GM19351 (cell line): ENCODE data around the gene MAP1S.
A peak's percentile ranks its signal among the peaks of the same experiment; 100 is the strongest.
"Not testable (repeated sequence)": the region's sequence is repeated elsewhere in the genome, so short reads cannot be mapped to it uniquely, and the experiment has no call there.

Experiments used
- ATAC-seq: cut with Tn5 transposase; IDR thresholded peaks from one replicate; pipeline ENCODE4 v1.9.1; 2021; ENCODE audit warnings: mild to moderate bottlenecking, moderate library complexity; ENCODE audit not compliant: unreplicated experiment

The MAP1S gene

DNA sequence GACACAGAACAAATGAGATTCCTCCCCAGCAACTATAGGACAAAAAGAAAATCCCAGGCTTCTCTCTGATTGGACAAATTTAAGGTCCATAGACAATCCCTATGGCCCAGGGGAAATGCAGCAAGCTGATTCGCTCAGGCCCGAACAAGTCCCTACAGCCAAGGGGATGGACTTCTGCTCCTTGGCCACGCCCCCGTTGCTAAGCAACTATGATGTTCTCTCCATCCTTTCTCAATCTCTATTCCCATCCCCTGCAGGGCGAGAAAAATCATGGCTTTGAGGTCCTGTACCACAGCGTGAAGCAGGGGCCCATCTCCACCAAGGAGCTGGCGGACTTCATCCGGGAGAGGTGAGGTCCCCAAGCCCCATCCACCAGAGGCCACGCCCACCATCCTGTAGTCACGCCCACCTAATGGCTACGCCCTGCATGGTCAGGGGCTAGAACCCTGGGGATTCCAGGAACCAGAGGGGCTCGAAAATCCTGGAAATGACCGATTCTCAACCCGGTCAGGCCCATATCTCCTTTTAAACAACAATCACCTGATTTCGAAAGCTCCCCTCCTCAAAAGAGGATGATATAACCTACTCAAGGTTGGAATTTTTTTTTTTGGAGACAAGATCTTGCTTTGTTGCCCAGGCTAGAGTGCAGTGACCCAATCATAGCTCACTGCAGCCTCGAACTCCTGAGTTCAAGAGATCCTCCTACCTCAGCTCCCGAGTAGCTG, 43.4 kb downstream of the MAP1S start:
- ATAC-seq = no peak

DNA sequence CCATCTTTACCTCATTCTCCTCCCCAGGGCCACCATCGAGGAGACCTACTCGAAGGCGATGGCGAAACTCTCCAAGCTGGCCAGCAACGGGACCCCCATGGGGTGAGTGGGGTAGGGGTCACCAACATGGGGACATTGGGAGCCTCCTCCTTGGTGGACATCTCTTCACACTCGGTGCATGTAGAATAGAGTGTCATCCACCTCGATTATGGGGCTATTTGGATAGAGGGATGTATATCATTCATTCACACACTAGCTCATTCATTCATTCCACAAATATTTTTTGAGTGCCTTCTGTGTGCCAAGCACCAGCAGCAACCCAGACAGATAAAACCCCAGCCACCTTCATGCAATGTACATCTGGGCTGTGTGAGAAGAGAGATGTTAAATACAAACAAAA, 45.1 kb downstream of the MAP1S start:
- no peak for ATAC-seq

DNA sequence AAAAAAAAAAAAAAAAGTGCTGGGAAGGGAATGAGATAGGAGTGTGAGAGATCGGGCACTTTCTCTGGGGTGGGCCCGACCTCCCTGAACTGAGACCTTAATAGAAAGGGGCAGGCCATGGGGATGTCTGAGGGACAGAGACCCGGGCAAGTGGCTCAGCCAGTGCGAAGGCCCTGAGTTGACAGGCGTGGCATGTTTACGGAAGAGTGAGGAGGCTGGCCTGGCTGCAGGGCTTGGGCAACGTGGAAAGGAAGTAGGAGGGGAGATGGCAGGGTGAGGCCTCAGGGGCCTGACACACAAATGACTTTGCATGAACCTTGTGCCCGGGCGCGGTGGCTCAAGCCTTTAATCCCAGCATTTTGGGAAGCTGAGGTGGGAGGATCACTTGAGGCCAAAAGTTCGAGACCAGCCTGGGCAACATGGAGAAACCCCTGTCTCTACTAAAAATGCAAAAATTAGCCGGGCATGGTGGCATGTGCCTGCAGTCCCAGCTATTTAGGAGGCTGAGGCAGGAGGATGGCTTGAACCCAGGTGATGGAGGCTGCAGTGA, 45.9 kb downstream of the MAP1S start:
- no peak for ATAC-seq

DNA sequence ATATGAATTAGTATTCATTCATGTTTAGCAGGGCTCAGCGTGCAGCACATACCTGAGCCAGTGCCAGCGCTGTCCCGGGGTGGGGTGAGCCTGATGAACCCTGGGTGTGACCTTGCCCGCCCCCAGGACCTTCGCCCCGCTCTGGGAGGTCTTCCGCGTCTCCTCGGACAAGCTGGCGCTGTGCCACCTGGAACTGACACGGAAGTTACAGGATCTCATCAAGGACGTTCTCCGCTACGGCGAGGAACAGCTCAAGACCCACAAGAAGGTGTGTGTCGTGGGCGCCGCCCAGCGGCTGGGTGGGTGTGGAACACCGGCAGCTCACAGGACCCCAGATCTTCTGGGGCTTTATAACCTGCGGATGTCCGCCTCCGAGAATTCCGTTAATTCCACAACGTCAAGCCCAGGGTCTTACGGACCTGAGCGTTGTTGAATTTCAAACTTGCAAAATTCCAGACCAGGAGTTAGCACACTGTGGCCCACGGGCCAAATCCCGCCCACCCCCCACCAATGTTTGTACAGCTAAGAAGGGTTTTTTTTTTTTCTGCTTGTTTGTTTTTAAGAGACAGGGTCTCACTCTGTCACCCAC, 47.4 kb downstream of the MAP1S start:
- ATAC-seq = no peak

DNA sequence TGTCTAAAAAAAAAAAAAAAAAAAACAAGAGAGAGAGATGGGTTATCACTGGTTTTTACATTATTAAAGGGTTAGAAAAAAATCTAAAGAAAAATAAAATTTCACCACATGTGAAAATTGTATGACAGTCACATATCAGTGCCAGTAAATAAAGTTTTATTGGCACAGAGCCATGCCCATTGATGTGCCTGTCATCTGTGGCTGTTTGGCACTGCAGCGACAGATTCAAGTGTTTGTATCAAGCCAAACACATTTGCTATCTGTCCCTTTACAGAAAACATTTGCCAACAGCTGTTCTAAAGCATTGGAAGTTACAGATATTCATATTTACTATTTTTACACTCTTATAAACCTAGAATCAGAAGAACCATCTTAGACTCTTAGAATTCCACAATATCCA, 48.3 kb downstream of the MAP1S start:
- no peak for ATAC-seq

DNA sequence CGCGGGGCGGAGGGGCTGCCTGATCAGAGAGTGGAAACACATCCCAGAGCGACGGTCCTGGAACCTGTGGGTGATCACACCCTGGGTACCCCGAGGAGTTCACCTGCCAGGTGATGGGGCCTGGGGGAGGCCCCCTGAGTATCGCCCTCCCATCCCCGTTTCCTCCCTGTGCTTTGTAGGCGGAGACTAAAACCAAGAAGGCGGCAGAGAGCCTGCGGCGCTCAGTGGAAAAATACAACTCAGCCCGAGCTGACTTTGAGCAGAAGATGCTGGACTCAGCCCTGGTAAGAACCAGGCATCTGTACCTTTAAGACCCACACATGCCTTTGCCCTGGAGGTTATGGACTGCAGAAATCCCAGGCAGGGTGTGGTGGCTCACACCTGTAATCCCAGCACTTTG, 51.3 kb downstream of the MAP1S start:
- ATAC-seq = no peak

DNA sequence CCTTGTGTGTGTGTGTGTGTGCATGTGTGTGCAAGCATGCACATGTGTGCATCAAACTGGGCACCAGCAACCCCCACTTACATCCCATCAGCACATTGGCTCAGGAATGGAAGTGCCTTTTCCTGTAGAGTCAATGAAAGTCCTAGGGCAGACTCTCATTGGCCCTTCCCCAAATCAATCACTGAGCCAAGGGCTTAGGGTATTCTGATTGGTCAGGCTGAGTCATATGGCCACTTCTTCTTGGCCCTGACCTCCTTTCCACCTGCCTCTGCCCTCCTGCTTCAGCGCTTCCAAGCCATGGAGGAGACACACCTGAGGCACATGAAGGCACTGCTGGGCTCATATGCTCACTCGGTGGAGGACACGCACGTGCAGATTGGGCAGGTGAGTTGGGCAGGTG, 52.9 kb downstream of the MAP1S start:
- no peak for ATAC-seq

DNA sequence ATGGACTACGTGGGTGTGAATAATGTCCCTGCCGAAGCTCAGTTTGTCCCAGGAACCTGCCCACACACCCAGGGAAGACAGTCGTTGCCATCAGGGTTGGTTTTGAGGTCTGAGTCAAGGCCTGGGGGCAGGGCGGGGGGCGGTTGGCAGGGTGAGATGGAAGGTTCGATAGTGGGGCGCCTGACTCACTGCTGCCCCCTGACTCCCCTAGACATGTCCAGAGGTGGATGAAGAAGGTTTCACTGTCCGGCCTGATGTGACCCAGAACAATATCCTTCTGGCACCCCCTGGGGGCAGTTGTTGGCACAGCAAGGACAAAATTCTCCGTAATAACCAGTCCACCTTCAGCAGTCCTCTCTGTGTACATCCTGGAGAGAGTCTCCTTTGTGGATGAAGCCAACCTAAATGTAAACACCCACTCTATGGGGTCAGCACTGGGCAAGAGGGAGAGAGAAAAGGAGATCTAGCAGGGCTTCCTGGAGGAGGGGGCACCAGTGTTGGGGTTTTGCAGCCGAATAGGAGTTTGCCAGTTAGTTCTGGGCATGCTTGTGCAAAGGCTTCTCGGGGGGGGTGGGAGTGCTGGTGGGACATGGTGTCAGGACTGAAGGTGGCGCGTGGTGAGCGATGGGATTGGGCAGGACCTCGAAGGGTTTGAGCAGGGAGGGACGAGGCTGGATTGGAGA, 56.1 kb downstream of the MAP1S start:
- no peak for ATAC-seq

DNA sequence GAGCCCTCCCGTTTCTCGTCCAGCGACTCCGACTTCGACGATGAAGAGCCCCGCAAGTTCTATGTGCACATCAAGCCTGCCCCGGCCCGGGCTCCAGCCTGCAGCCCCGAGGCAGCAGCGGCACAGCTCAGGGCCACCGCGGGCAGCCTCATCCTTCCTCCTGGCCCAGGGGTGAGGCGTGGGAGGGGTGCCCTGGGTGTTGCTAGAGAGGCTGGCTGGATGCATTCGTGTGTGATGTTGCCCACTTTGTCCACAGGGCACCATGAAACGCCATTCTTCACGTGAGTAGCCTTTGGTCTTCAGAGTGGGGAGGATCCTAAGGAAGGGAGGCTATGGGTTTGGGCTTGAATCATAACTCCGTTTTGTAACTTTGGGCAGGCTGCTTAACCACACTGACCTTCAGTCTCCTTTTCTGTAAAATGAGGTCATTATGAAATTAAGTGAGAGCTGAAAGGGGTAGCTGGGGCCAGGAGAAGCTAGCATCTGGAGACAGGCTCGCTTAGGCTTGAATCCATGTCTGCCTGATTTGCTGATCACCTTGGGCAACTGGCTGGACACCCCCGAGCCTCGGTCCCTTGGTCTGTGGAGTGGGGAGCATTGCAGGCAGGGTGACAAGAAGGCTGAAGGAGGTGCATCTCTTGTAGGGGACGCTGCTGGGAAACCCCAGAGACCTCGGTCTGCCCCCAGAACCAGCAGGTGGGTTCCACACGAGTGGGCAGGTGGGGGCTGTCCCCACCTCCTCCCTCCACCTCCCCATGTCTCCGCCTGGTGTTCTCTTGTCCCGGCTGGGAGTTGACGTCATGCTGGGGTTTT, 56.9 kb downstream of the MAP1S start:
- peak; percentile 65 for ATAC-seq

DNA sequence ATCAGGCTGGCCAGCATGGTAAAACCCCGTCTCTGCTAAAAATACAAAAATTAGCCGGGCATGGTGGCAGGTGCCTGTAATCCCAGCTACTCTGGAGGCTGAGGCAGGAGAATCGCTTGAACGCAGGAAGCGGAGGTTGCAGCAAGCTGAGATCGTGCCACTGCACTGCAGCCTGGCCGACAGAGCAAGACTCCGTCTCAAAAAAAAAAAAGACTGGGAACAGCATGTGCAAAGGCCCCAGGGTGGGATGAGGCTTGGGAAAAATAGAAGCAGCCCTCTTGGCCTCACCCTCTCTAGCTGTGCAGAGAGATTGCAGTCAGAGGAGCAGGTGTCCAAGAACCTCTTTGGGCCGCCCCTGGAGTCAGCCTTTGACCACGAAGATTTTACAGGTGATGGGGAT, 58.6 kb downstream of the MAP1S start:
- ATAC-seq = not testable (repeated sequence)

DNA sequence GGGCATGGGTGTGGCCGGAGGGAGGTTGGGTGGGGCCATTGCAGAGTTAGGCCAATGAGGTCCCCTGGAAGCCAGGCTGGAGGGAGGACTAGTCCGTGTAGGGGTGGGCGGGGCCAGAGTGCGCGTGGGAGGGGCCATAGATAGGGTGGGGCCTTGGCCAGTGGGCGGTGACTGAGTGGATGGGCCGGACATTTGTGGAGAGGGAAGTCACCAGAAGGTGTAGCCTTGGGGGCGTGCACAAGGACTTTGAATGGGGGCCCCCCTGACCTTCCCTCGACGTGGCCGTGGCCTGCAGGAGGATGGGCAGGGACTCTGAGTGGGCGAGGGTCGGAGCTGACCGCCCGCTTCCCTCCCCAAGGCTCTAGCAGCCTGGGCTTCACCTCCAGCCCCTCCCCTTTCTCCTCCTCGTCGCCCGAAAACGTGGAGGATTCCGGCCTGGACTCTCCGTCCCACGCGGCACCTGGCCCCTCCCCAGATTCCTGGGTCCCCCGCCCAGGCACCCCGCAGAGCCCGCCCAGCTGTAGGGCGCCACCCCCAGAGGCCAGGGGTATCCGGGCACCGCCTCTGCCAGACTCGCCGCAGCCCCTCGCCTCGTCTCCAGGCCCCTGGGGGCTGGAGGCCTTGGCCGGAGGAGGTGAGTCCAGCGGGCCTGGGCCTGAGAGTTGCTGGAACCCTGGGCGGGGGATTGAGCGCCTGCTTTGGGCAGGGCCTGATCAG, 59.1 kb downstream of the MAP1S start:
- no peak for ATAC-seq

DNA sequence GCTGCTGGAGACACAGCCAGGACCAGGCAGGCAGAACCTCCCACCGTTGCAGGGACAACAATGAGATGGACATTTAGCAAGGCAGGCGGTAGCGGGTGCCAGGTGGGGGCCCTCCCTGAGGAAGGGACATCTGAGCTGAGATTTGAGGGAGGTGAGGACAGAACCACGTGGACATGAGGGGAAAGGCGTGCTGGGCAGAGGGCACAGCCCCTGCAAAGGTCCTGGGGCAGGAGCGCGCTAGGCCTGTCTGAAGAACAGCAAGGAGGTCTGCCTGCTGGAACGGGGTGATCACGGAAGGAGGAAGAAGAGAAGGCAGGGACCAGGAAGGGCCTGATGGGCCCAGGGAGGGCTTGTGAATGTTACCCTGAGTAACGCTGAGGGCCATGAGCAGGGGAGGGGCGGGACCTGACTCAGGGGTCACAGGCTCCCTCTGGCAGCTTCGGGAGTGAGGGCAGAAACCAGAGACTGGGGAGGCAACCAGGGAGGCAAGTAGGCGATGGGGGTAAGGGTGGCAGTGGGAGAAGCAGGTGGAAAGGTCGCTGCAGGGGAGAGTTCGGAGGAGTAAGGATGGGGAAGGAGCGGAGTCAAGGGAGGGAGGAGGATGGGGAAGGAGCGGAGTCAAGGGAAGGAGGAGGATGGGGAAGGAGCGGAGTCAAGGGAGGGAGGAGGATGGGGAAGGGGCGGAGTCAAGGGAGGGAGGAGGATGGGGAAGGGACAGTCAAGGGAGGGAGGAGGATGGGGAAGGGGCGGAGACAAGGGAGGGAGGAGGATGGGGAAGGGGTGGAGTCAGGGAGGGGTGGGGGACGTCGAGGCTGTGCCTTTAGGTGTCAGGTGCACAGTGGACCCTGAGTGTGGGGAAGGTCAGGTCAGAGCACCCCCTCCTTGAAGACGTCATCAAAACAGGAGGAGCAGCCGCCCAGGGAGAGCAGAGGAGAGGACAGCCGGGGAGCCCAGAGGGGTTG, 60.0 kb downstream of the MAP1S start:
- no peak for ATAC-seq

DNA sequence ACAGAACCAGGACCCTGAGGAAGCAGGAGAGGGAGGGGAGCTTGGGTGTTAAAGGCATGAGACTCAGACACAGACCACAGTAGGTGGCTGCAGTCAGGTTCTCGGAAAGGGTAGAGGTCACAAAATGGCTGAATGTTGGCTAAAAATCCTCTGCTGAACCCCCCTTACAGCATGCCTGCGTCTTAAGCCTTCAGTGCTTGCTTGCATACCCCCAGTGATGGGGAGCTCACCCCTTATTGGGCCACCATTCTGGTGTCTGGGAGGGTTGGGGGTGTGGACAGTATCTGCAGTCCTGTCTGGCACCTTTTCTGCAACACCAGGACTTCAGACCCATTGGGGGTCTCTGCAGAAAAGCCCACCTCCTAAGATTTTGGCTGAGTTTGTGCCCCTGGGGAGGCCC, 61.5 kb downstream of the MAP1S start:
- ATAC-seq = no peak

DNA sequence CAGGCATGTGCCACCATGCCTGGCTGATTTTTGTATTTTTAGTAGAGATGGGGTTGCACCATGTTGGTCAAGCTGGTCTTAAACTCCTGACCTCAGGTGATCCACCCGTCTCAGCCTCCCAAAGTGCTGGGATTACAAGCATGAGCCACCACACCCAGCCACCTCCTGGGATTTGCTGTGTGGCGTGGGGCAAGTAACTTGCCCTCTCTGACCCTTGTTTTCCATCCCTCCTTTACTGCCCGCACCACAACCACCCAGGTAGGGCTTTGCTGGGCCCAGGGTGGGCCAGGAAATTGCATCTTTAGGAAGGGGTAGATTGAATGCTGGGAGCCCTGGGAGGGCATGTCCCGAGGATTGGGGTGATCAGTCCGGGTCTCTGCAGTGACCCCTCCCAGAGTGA, 64.4 kb downstream of the MAP1S start:
- ATAC-seq = not testable (repeated sequence)
